GM18520 (cell line): ENCODE results near the gene SACS.
"Not testable (repeated sequence)": the region's sequence is repeated elsewhere in the genome, so short reads cannot be mapped to it uniquely, and the experiment has no call there.

ENCODE experiments used
- ATAC-seq: cut with Tn5 transposase; IDR thresholded peaks from one replicate; pipeline ENCODE4 v1.9.1; 2021; ENCODE audit not compliant: unreplicated experiment

The SACS gene

DNA sequence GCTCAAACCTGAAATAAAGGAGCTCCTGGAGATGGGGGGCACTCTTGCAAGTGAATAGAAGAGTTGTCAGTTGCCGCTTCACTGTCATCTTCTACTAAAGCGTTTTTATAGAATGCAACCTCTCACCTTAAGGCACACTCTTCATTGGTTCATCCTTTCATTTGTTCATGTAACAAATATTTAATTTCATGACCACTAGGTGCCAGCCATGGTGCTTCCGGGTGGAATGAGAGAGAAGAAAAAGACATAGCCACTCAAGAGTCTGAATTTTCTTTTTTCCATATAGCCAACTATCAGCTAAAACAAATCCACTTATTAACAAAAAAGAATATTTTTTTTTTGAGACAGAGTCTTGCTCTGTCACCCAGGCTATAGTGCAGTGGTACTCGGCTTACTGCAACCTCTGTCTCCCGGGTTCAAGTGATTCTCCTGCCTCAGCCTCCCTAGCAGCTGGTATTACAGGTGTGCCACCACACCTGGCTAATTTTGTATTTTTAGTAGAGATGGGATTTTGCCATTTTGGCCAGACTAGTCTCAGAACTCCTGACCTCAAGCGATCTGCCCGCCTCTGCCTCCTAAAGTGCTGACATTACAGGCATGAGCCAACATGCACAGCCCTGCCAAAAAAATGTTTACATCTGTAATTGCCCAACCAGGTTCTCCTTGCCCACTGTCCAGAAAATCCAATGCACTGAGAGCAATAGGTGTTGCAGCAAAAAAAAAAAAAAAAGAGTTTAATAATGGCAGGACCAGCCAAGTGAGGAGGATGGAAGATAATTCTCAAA lies 22.1 kb upstream of the SACS start:
- no peak for ATAC-seq

DNA sequence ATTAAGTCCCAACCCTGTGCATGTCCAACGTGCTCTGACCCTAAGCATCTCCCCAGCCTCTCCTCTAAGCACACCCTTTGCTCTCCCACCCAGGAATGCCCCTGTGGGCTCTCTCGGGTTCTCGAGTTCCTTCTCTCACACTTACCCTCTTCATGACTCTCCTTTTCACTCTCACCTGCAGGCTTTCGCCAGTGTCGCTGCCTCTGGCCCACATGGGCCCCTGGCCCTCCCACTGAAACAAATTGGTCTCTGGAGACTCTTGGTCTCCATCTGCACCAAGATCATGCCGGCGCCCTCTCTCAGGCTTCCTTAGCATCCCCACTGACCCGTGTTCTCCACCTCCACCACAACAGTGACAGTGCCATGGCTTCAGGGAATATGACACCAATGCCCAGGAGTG lies 19.6 kb upstream of the SACS start:
- no peak for ATAC-seq

DNA sequence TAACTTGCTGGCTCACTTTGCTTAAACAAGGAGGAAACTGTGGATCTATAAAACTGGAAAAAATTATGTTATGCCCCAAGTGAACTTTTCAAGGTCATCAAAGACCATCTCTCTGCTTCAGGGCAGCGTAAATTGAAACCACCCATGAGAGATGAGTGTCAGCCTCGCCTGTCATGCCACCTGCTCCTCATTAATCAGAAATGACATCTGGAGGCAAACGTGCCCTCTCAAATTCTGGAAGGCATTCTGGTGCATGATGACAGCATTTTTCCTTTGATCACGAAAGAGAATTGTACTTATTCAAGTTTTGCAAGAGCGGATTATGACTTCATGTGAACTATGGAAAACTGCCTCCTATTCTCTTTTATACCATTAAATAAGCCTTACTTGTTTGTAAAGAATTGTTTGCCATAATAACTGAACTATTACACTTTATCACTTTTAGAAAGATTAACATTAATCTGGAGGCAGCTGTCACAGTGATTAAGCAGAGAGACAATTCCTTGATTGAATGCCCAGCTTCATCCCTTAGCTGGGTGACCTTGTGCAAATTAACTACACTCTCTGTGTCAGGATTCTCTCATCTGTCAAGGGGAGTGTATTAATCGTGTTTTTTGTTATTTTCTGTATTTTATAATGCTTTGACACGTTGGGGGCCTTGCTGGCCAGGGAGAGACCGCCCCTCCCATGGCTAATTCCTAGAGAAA lies 17.0 kb upstream of the SACS start:
- no peak for ATAC-seq

DNA sequence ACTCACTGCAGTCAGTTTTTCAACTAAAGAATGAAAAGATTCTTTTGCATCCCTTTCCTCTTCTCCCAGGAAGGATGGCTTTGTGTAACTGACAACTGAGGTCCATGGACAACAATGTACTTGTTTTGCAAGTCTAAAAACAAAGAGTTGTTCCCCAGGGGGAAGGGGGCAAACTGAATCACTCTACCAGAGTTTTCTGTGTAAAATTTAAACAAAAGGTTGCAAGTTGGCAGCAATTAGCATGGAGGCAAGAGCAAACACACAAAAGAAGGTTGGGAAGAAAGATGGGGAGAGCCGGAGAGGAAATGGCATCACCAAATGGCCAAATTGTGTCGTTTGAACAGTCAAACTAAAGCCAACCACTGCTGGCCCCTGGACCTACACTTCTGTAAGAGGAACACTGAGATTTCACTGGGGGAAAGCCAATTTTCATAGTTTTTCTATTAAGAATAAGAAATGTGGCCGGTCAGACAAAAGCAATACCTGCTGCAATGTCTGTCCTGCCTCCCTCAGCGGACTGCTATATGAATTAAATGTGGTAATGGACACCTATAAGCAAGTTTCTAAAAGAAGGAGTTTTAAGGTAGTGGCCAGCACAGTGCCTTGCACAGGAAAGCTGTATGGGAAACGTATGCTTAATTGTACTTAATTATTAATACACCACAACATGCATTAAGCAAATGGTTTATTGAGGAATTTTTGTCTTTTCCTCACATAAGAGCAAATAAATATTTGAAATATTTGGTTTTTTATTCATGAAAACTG lies 16.1 kb upstream of the SACS start:
- ATAC-seq: no peak

DNA sequence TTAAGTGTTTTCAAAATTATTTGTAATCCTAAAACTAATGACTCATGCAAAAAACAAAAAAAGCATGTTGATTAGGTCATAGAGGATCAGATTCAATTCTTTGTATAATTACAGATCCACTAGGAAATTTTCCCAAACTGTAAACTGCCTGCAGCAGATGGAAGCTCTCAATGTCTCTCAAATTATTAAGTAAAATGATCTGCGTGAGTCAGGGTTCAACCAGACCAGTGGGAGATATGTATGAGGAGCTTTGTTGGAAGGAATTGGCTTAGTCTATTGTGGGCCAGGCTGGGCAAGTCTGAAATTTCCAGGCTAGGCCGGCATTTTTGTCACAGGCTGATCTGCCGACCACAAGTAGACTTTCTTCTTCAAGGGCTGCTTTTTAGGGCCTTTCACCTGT lies 14.4 kb upstream of the SACS start:
- no peak for ATAC-seq

DNA sequence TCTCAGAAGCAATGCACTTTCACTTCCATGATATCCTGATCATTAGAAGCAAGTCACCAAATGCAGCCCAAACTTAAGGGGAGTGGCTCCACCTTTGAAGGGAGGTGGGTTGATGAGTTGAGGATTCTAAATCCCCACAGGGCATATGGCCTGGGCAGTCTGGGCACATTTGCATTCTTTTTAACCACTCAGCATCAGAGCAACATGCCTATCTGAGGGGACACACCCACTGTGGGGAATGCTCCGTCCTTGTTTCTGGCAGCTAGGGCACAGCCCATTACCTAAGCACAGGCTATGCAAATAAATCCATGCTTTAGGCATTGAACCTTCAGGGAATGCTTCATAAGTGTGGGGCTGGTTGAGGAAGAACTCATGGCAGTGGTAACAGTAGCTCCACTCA lies 12.3 kb upstream of the SACS start:
- ATAC-seq: no peak

DNA sequence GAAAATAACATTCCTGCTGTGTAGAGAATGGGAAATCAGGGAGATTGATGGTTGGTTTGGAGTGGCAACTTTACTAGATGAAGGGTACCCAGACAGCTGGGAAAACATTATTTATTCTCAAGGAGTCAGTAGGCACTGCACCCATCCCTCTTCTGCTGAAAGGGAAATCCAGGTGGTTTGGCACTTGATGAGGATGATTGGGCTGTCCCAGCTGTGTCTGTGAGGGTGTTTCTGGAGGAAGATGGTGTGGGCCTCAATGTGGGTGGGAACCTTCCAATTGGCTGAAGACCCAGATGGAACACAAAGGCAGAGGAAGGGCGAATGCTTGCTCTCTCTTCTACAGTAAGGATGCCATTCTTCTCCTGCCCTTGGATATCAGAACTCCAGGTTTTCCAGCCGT lies 10.4 kb upstream of the SACS start:
- ATAC-seq: no peak

DNA sequence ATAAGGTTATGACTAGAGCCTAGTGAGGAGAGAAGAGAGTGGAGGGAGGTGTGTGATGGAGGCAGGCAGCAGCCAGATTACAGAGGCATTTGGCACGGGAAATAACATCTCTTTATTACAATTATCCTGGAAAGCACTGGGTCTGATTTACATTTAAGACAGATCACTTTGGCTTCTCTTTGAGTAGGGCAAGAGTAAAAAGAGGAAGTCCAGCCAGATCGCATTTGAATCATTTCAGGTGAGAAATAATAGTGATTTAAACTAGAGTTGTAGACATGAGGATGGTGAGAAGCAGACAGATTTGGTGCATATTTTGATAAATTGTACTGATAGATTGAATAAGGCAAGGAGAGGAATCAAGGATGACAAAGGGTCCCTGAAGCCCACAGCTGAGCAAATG lies 9.6 kb upstream of the SACS start:
- no peak for ATAC-seq

DNA sequence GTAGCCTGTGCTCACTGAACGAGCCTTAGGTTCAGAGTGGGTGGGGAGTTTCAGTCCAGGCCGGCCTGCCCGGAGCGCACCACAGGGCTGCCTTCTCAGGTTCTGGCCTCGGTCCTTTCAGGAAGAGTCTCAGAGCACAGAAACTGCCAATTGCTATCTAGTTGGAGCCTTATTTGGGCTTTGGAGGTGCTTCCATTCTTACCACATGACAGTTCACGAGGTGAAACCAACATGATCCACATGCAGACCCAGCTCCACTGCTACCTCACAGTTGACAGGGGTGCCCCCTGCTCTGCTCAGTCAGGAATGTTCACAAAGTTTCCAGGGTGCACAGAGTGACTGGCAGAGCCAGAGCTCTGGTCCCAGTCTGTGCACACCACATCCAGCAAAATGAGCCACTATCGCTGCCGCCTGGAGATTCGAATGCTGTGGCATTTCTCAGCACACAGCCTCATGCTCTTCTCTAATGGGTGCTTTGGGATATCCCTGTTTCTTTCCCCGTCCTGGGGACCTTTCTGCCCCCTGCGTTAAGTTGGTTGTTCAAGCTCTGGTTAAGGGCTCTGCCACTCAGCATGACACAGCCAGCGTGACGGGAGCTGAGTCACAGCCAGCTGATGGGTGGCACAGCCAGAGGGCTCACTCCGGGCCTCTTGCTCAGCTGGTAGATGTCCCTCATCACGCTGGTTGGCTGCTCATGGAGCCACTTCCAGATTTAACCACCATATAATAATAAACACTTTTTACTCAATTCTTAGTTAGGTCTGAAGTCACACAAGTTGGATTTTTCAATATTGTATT lies 7.5 kb upstream of the SACS start:
- ATAC-seq: no peak

DNA sequence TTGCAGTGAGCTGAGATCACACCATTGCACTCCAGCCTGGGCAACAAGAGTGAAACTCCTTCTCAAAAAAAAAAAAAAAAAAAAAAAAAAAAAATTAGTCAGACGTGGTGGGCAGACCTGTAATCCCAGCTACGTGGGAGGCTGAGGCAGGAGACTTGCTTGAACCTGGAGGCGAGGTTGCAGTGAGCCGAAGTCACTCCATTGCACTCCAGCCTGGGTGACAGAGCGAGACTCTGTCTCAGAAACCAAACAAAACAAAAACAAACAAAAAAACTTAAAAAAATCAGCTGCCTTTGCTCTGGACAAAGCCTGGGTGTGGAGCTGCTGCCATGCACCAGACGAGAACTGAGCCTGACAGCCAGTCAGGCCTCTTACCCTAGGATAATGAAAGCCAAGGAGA lies 6.8 kb upstream of the SACS start:
- ATAC-seq: not testable (repeated sequence)

DNA sequence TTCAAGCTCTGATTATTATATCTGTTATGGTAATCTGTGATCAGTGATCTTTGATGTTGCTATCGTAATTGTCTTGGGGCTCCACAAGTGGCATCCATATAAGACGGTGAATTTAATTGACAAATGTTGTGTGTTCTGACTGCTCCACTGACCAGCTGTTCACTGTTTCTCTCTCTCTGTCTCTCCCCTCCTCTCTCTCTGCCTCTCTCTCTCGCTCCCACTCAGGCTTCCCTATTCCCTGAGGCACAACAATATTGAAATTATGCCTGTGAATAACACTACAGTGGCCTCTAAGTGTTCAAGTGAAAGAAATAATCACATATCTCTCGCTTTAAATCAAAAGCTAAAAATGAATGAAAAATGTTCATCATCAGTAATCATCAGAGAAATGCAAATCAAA lies 4.4 kb upstream of the SACS start:
- no peak for ATAC-seq

DNA sequence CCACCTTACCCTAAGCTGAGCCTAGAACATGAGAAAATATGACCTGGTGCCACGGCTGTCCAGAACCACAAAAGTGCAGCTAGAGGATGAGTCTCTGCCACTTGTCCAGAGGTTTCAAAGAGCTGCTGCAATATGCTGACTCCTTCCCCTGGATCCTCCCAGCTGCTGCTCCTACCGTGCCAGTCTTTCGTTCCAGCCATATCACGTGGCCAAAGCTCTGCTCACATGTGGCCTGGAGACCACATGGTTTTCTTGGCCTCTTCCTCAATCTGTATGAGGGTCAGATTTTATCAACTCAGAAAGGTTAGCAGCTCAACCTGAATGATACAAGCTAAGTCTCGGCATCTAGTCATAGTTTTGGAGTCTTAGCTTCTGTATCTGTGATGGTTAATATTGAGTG lies 3.2 kb upstream of the SACS start:
- no peak for ATAC-seq

DNA sequence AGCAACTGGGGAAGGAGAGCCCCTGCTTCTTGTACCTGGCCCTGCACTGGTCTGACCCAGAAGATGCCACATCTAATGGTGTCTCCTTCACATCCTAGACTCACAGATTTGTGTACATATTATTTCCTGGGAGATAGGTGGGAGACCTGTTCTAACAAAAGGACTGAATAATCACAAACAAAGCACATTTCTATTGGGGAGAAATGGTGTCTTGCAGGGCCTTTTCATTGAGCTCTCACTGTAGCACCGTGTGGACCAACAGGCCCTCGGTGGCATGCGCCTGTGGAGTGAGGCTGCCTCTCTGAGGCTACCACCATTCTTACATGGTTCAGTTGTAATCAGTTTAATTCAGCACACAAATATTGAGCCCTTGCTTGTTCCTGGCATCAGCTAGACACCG lies 989 bp upstream of the SACS start:
- ATAC-seq: no peak

DNA sequence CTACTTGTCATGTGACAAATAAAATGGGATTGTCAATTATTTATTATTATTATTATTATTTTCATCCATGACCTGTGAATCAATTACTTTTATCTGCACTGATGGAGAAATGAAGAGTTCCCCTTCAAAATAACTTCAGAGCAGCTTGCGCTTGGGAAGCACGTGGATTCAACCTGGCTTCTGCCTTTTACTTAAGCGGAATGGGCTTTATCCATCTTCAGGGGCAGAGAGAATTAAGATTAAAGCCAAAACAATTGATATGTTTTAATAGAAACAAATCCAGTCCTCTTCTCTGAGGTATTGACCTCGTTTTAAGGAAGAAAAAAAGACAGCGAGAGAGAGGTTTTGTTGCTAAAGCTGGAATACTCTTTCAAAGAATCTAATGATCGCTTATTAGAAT lies 876 bp downstream of the SACS start:
- no peak for ATAC-seq

DNA sequence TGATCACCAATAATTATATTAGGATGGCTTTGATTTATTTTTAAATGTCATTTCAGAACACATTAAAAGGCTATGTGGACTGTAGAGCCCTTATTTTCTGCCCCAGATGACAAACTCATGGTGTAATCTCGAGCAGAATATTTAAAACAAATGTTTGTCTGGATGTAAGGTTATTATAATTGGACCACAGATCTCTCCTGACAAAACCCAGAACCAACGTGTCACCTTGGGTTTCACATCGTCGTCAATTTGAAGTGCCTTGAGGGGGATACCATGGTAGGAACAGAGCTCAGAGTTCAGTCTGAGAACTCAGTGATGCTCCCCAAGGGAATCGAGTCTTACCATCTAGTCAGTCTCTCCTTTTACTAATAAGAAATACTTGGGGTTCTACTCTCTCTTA lies 2.8 kb downstream of the SACS start:
- no peak for ATAC-seq

DNA sequence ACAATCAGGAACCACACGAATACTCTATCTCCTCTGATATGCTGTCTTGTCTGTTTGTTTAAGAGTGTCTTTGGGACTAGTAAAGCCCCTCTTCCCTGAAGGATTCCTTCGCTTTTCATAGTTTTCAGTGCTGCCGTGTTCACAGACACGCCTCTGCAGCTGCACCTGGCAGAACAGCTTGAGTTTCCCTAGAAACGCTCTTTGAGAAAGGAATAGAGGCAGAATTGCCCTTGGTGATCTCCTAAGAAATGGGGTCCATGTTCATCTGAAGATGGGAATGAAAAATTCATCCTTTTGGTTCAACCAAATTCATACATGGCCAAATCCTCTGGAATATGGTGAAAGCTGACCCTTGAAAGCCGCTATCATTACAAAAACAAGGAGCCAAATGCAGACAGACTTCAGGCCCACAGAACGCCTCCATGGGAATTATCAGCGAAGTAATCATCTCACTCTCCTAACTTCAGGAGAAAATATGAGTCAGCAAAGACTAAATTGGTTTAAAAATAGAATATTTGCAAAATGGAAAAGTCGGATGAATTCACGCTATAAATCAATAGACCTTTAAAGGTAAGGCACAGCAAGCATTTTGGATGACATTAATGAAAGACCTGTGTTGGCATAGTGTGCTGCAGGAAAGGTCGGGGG lies 5.5 kb downstream of the SACS start:
- no peak for ATAC-seq

DNA sequence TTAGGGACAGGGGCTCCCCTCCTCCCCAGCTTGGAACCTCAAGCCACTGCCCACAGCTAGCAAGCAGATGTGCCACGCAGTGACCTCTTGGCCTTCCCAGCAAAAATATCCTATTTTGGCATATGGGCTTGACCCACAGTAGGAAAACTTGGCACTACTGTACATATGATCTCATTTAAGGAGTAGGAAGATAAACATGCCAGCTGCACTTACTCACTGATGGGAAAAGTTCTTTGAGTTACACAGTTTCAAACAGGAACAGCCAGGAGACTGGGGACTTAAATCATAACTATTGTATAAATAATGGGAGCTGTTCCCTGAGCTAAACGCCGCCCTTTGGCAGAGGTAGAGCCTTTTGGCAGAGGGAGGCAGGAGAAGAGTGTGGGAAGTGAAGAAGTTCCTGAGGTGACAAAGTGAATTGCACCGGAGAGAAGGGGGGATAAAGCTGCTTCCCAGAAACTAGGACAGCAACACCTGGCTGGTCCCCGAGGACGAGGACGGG lies 6.1 kb downstream of the SACS start:
- no peak for ATAC-seq

DNA sequence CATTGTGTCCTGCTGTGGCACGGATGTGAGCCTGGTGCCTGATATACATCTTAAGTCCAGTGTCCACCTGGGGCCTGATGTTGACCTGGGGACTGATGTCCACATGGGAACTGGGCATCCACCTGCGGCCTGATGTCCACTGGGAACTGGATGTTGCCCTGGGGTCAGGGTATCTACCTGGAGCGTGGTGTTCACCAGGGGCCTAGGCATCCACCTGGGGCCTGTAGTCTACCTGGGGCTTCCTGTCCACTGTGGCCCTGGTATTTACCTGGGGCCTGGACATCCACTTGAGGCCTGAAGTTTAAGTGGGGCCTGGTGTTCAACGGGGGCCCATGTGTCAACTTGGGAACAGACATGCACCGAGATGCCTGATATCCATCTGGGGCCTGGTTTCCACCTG lies 11.9 kb downstream of the SACS start:
- ATAC-seq: no peak

DNA sequence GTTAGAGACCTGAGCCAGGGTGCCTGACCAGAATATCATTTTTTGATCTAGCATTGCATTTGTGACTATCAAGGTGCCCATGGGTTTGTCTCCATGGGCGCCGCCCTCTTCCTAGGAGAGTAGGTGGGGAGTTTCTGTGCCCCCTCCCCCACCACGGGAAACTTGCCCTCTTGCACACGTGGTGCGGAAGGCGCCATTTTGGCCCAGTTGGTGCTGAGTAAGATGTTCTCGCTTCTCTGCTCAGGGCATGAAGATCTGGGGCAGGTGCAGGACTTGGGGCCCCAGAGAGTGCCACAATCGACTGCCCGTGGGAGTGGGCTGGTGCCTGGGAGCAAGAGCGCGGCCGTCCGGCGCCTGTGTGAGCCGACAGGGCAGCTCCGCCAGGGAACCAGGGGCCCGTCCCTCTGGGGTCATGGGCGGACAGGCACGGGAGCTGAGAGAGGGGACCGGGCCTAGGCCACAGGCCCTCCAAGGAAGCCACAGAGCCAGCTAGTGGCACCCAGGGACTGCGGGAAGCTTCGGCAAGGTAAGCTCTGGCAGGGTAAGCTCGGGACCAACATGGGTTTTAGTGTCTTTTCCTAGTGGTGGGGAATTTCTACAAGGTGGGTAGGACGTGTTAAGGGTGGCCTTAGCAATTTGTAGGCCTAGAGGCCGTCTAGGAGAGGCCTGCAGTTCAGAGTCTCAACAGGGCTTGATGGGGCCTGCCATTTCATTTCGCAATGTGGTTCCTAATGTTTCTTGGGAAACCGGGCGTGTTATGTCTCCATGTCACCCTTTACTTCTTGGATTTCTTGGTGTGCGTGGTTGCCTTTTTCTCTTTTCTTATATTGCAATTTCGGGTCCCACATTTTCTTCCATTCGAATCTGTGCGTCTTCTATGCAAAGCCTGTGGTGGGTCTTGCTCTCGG lies 14.5 kb downstream of the SACS start:
- ATAC-seq: no peak

DNA sequence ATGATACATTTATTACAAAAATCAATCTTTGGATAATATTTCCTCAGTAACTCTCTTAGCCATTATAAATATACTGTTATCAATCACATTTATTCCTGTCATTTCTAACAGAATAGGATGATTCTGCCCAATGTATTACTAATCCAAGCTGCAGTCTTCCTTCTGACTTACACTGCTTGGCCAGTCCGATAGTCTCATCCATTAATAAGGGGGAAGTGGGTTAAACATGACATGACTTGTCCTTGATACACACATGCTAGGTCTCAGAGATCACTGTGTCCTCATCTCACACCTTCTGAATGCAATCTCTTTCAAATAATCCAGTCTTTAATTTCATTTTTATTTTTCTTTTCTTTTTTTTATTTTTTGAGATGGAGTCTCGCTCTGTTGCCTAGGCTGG lies 18.8 kb downstream of the SACS start:
- no peak for ATAC-seq
